HG03460 (cell line): Measurements from ENCODE around the gene PDLIM1.

ENCODE experiments used
- ATAC-seq: cut with Tn5 transposase; IDR thresholded peaks from one replicate; pipeline ENCODE4 v1.9.1; 2021; ENCODE audit not compliant: unreplicated experiment

The PDLIM1 gene

GRCh38 chr10:95289003-95289920, 1.5 kb downstream of the PDLIM1 start:
- ATAC-seq: no peak

GRCh38 chr10:95288303-95288702, 2.5 kb downstream of the PDLIM1 start:
- ATAC-seq: no peak

DNA sequence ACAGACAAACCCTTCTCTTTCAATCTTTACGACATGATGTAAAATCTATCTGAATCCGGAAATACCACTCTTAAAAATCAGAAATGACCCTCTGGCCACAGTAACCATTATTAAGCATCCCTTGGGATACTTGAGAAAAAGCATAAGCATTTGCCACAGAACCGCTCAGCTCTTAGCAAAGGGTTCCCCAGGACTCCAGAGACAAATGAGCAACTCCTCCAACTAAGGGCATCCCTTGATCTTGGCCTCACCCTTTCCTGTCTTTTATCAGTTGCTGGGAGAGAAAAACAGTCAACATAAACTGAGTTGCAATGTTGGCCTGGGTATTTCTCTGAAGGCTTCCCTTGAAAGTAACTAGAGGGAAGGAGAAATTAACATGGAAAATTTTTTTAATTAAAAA, 3.5 kb downstream of the PDLIM1 start:
- no peak for ATAC-seq

DNA sequence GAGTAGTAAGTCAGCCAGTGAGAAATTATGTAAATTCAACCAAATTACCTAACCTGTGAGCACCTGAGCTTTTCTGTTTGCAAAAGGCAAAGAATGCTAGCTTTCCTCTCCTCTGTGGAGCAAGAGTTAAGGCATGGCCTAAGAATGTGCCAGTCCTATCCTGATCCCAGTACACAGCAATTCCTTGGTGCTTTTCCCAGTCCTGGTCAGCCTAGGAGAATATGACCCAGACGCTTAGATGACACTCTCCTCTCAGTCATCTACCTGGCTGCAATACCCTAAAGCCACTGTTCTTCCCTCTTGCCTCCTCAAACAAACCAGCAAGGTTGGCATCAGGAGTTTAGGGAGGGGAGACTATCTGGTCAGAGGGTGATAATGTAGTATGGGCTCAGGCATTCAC, 4.1 kb downstream of the PDLIM1 start:
- ATAC-seq: no peak

DNA sequence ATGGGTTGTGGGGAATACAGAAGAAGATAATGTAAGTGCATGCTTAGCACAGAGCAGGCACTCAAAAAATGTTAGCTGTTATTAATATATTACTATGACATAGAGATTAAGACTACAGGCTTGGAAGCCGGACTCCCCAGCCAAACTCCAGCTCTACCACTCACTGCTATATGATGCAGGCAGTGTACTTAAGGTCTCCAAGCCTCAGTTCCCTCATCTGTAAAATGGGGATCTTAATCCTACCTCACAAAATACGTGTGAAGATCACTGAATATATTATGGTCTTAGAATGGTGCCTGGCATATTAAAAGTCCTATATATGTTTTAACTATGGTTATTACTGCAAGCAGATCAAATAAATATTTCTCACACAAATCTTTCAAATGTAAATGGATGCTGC, 5.2 kb downstream of the PDLIM1 start:
- no peak for ATAC-seq

DNA sequence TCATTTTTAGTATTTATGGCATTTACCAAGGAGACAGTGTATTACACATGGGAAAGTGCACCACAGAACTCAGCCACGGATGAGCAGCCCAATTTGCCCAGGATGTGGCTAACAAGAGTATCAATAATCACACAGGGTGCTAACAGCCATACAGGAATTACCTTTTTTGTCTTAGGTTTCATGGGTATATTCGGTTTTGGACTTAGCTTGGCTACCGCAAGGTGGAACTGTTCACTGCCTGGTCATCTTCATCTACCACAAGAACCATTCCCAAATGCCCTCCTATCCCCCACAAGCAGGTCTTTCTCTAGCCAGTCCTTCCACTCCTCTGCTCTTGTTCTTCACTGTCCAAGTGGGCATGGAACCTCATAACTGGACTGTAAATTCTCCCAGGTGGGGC, 6.0 kb downstream of the PDLIM1 start:
- ATAC-seq: no peak

GRCh38 chr10:95282107-95282506, 8.7 kb downstream of the PDLIM1 start:
- ATAC-seq: no peak

GRCh38 chr10:95281206-95281605, 9.6 kb downstream of the PDLIM1 start:
- no peak for ATAC-seq

- no peak for ATAC-seq
Measured at GRCh38 chr10:95280637-95281036, 10.2 kb downstream of the PDLIM1 start.

GRCh38 chr10:95279042-95279820, 11.6 kb downstream of the PDLIM1 start:
- ATAC-seq: peak; percentile 46

DNA sequence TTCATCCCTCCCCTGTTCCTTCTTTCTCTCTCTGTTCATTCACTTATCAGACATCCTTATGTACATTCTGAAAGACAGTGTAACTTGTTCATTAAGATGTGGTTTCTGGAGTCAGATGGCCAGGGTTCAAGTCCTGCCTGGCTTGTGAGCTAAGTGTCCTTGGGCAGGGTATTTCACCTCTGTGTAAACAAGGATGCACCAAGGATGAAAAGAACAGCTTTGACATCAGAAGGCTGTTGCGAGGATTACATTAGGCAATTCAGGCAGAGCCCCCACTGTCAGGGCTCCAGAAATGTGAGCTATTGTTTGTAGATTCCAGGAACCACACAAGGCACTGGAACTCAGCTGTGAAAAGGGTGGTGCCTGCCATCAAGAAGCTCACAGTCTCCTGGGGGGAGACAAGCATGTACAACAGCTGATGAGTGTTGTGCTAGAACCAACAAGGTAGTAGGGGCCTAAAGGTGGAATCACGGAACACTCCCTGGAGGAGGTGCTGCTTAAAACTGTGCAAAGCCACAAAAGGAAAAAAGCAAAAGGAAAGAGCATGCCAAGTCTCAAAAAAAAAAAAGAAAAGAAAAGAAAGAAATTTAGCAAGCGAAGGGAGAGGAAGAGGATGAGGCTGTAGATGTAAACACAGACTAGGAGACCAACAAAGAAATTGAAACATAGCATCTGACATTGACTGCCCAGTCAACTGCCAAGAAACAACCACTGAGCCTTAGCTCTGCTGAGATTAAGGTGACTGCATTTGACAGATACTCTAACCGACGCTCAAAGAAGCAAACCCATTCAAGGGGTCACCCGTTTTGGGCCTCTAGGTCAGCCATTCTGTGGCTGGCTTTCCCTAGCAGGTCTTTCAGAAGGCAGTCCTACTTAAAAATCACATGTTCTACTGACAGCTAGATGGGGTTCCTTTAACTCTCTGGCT, 12.5 kb downstream of the PDLIM1 start:
- no peak for ATAC-seq

- no peak for ATAC-seq
Measured at GRCh38 chr10:95277614-95278013, 13.2 kb downstream of the PDLIM1 start.

- no peak for ATAC-seq
Measured at GRCh38 chr10:95277201-95277570, 13.6 kb downstream of the PDLIM1 start.

- ATAC-seq: no peak
Measured at GRCh38 chr10:95276367-95277200, 14.2 kb downstream of the PDLIM1 start.

- ATAC-seq: no peak
Measured at GRCh38 chr10:95275726-95276366, 15.0 kb downstream of the PDLIM1 start.

DNA sequence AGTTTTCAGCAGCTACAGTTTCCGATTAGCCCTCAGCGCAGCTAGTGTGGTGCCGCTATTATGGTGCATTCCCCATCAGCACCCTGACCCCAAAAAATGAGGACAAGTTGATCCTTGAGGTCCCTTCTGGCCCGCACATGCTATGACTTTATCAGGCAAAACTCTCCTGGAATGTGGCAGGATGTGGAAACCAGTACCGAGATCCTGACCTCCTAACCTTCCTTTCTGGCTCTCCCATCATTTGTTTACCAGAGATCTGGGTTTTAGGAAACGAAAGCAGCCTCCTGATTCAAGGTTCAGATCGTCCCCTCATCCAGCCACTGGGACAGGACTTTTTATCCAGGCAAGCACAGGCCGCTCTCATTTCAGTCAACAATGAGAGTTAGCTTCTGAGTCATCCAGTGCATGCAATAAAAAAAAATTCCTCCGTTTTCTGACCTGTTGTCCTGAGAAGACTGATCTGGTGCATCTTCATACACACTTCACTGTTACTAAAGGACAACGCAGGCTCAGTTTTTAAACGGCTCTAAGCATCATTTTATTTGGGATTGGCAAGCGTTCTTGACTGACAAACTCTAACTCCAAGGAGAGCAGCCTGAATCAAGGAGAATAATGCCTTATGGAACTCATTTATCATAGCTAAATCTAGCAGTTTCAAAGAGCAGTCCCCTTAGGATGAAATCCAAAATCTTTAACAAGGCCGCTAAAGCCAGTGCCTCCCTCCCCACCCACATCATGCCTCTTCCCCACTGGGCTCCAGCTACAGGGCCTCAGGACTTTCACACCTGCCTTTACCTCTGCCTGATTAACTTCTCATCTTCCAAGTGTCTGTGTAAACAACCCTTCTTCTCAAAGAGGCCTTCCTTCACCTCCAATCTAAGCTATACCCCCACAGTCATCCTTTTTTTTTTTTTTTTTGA, 17.1 kb downstream of the PDLIM1 start:
- no peak for ATAC-seq

GRCh38 chr10:95268438-95268837, 22.4 kb downstream of the PDLIM1 start:
- ATAC-seq: no peak

- ATAC-seq: no peak
Measured at GRCh38 chr10:95267251-95267650, 23.6 kb downstream of the PDLIM1 start.

- peak; percentile 81 for ATAC-seq
Measured at GRCh38 chr10:95266674-95267095, 24.1 kb downstream of the PDLIM1 start.
